Panc1 (cell line): ENCODE results near the gene ARHGEF12. TPM values are rescaled to one million over a fixed set of nuclear protein-coding genes. Genes with fewer than 3 reads are reported as not detected.

ENCODE experiments used
- ATAC-seq: fragments of 200-7000 bp; cut with Tn5 transposase; 2 replicates; pipeline ENCODE4 v1.9.1; 2020; ENCODE audit warnings: mild to moderate bottlenecking, moderate library complexity
- BruUV-seq: library from RNA; stranded (reverse); fragments of 400-500 nt; replicated peaks from 2 replicates; lab custom pipeline; 2021; lab: Mats Ljungman, UMichigan
- CTCF ChIA-PET: fragments of 300-600 bp; sonication (Branson Sonifier 250); formaldehyde crosslinking; loops from one replicate; lab custom pipeline; 2022; ENCODE audit warnings: antibody characterized with exemption; lab: Charles Lee
- POLR2A ChIA-PET: fragments of 300-600 bp; sonication (Branson Sonifier 250); formaldehyde crosslinking; loops from one replicate; lab custom pipeline; 2022; ENCODE audit warnings: antibody characterized with exemption; lab: Charles Lee
- DNase-seq: peaks from one replicate; pipeline ENCODE4 v3.0.0-alpha.2; 2010; ENCODE audit warnings: low read depth, low spot score
- H3K27ac ChIP-seq: 2 replicates; pipeline ENCODE4 v1.5.1; 2011; ENCODE audit warnings: mild to moderate bottlenecking, low read length, inconsistent platforms
- H3K27me3 ChIP-seq: fragments of 200-500 bp; sonication (Bioruptor generic); 2 replicates; pipeline ENCODE4 v1.6.0; 2014; ENCODE audit warnings: low read length, inconsistent platforms; ENCODE audit not compliant: control insufficient read depth, insufficient read depth
- H3K36me3 ChIP-seq: fragments of 200-500 bp; sonication (Bioruptor generic); 2 replicates; pipeline ENCODE4 v1.5.1; 2014; ENCODE audit warnings: inconsistent platforms, mild to moderate bottlenecking, low read length, moderate library complexity; ENCODE audit not compliant: control insufficient read depth, insufficient read depth
- H3K4me1 ChIP-seq: 2 replicates; pipeline ENCODE4 v1.5.1; 2011; ENCODE audit warnings: inconsistent platforms, mild to moderate bottlenecking, low read length, moderate library complexity; ENCODE audit not compliant: control insufficient read depth, insufficient read depth
- H3K4me3 ChIP-seq, 2 experiments: 2 replicates each; pipeline ENCODE4 v1.5.1; 2011 to 2012; ENCODE audit warnings: low read depth in 2 of 2, low read length in 2 of 2, mild to moderate bottlenecking in 2 of 2, inconsistent platforms in 1 of 2, moderate library complexity in 1 of 2
- H3K9me3 ChIP-seq: fragments of 200-500 bp; sonication (Bioruptor generic); 2 replicates; pipeline ENCODE4 v1.5.1; 2014; ENCODE audit warnings: low read depth, mild to moderate bottlenecking, inconsistent platforms, low read length, moderate library complexity; ENCODE audit not compliant: control insufficient read depth, insufficient read depth
- CTCF ChIP-seq: fragments of 450-650 bp; IDR thresholded peaks from 2 replicates; pipeline ENCODE4 v1.5.1; 2017; ENCODE audit warnings: mild to moderate bottlenecking
- POLR2AphosphoS5 ChIP-seq: IDR thresholded peaks from 2 replicates; pipeline ENCODE4 v1.6.1; 2012; ENCODE audit warnings: mild to moderate bottlenecking, low read depth, low read length, moderate library complexity
- REST ChIP-seq, 2 experiments: IDR thresholded peaks; 2 replicates each; pipeline ENCODE4 v1.6.1; 2011 to 2012; ENCODE audit warnings: low read depth in 2 of 2, control low read depth in 1 of 2, low read length in 1 of 2, mild to moderate bottlenecking in 1 of 2, moderate library complexity in 1 of 2; ENCODE audit not compliant: insufficient read depth in 1 of 2
- SIN3A ChIP-seq: IDR thresholded peaks from 2 replicates; pipeline ENCODE4 v1.6.1; 2012; ENCODE audit warnings: low read depth, mild to moderate bottlenecking, low read length, moderate library complexity, borderline replicate concordance; ENCODE audit not compliant: insufficient read depth
- TCF7L2 ChIP-seq: IDR thresholded peaks from 2 replicates; pipeline ENCODE4 v1.6.1; 2011; ENCODE audit warnings: mild to moderate bottlenecking, low read depth, low read length, inconsistent platforms
- in situ Hi-C: cut with HindIII; loops from 2 replicates; pipeline ENCODE4 v1.10.0; 2016; ENCODE audit warnings: low sequenced_read_pairs, low pct_unique_long_range_greater_than_20kb
- intact Hi-C: fragments of 100-400 bp; cut with micrococcal nuclease; formaldehyde crosslinking; loops from one replicate; pipeline ENCODE4 v1.10.0; 2022; ENCODE audit not compliant: unreplicated experiment
- total RNA-seq: library from RNA; stranded (reverse); gene quantifications from one replicate; pipeline ENCODE4 v1.2.1, GENCODE V29; 2021; ENCODE audit not compliant: unreplicated experiment

The ARHGEF12 gene
- total RNA-seq, 1 experiment from 2014 or later: 182 TPM

GRCh38 chr11:120389693-120390584, 53.7 kb downstream of the ARHGEF12 start:
- Histone ChIP-seq H3K36me3 (no peaks in the 10 kb centered on the region), H3K9me3 (peaks cover 16% of the 10 kb centered on the region; the same call in 1 of the 2 replicates), H3K27me3 (no peaks in the 10 kb centered on the region), H3K4me1 (peaks cover 41% of the 10 kb centered on the region), H3K27ac (no peak overlapping the region), H3K4me3 (no peak overlapping the region)
- ATAC-seq: no peak
- intact Hi-C loops: no loop called here
- no TSS peak for BruUV-seq
- POLR2A ChIA-PET: interaction anchor here (1.3 kb wide), 1 partner anchor 11 kb away, joined by 4 read pairs; no protein-coding TSS in a partner anchor
- TF ChIP-seq SIN3A (no peak), REST (IDR thresholded peaks at IDR 0.05; ENCODE audit: insufficient read depth in 1 of 2, low read depth in 2 of 2, low read length in 1 of 2) (no peak), POLR2AphosphoS5 (no peak), TCF7L2 (no peak), CTCF (no peak)
- CTCF ChIA-PET: no interaction called here
- in situ Hi-C loops: no loop called here
- DNase-seq: no peak

GRCh38 chr11:120390585-120390922, 54.3 kb downstream of the ARHGEF12 start:
- peaks cover 16% of the 10 kb centered on the region; the same call in 1 of the 2 replicates for H3K9me3 ChIP-seq
- H3K27me3 ChIP-seq: no peaks in the 10 kb centered on the region
- TF ChIP-seq SIN3A (no peak), REST (IDR thresholded peaks at IDR 0.05; ENCODE audit: insufficient read depth in 1 of 2, low read depth in 2 of 2, low read length in 1 of 2) (no peak), CTCF (no peak), POLR2AphosphoS5 (no peak), TCF7L2 (no peak)
- CTCF ChIA-PET: no interaction called here
- DNase-seq (no peak), ATAC-seq (no peak)
- no peak overlapping the region for H3K27ac ChIP-seq
- H3K36me3 ChIP-seq: no peaks in the 10 kb centered on the region
- POLR2A ChIA-PET: interaction anchor here (1.3 kb wide), 1 partner anchor 10 kb away, joined by 4 read pairs; no protein-coding TSS in a partner anchor
- no TSS peak for BruUV-seq
- no peak overlapping the region for H3K4me3 ChIP-seq
- peaks cover 35% of the 10 kb centered on the region for H3K4me1 ChIP-seq
- intact Hi-C loops: no loop called here
- in situ Hi-C loops: no loop called here
